ENCODE data around the gene CAPSL. TPM values are rescaled to one million over a fixed set of nuclear protein-coding genes. Genes with fewer than 3 reads are reported as not detected.
"Not testable (repeated sequence)": the region's sequence is repeated elsewhere in the genome, so short reads cannot be mapped to it uniquely, and the experiment has no call there.

Gene CAPSL
- total RNA-seq, 1 donor from 2014 or later = 8.7 TPM

DNA sequence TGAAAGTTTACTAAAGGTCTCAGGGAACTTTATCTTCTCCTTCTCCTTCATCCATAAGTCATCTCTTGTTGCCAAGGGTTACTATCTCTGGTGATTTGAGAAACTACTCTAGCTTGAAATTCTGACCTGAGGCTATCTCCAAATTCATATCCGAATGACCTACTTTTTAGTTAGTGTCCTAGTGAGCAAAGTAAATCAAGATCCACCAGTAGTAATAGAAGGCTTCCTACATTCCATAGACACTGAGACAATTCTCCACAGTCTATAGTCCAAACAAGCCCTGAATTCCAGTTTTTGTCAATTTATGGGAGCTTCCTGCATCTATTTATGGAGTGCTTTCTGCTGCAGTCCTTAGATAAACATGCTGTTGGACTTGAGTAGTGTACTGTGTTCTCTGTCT is 76.7 kb downstream of the CAPSL start:
- H3K36me3 ChIP-seq = peaks cover 6% of the 10 kb centered on the region
- peak overlapping the region; percentile 17 for H3K4me3 ChIP-seq
- no peak for ATAC-seq
- TF ChIP-seq, protein P1, sequence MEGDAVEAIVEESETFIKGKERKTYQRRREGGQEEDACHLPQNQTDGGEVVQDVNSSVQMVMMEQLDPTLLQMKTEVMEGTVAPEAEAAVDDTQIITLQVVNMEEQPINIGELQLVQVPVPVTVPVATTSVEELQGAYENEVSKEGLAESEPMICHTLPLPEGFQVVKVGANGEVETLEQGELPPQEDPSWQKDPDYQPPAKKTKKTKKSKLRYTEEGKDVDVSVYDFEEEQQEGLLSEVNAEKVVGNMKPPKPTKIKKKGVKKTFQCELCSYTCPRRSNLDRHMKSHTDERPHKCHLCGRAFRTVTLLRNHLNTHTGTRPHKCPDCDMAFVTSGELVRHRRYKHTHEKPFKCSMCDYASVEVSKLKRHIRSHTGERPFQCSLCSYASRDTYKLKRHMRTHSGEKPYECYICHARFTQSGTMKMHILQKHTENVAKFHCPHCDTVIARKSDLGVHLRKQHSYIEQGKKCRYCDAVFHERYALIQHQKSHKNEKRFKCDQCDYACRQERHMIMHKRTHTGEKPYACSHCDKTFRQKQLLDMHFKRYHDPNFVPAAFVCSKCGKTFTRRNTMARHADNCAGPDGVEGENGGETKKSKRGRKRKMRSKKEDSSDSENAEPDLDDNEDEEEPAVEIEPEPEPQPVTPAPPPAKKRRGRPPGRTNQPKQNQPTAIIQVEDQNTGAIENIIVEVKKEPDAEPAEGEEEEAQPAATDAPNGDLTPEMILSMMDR (IDR thresholded peaks at IDR 0.05) = no peak
- H3K4me1 ChIP-seq = no peaks in the 10 kb centered on the region
- no peak for DNase-seq
- no peak overlapping the region for H3K27ac ChIP-seq
- intact Hi-C loops (cut with DNase I) = no loop called here
- no peaks in the 10 kb centered on the region for H3K9me3 ChIP-seq
- H3K27me3 ChIP-seq (ENCODE audit: low read depth) = no peaks in the 10 kb centered on the region

DNA sequence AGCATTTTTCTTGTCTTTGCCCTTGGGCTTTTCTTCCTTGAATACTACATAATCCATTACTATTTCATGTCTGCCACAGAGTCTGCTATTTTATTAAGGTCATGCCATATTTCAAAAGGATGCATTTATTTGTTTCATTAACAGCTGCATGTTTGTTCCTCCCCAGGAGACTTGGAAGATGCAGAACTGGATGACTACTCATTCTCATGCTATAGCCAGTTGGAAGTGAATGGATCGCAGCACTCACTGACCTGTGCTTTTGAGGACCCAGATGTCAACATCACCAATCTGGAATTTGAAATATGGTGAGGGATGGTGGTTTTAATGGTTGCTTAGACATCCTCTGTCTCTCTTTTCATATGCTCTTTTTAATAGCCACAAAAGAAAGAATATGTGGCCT is 77.7 kb downstream of the CAPSL start:
- intact Hi-C loops (cut with DNase I) = no loop called here
- Histone ChIP-seq H3K27ac (no peak overlapping the region), H3K4me3 (peak overlapping the region; percentile 48), H3K9me3 (no peaks in the 10 kb centered on the region), H3K27me3 (ENCODE audit: low read depth) (no peaks in the 10 kb centered on the region), H3K4me1 (peaks cover 8% of the 10 kb centered on the region), H3K36me3 (peaks cover 6% of the 10 kb centered on the region)
- TF ChIP-seq, protein P1 (IDR thresholded peaks at IDR 0.05) = no peak
- no peak for DNase-seq
- no peak for ATAC-seq

DNA sequence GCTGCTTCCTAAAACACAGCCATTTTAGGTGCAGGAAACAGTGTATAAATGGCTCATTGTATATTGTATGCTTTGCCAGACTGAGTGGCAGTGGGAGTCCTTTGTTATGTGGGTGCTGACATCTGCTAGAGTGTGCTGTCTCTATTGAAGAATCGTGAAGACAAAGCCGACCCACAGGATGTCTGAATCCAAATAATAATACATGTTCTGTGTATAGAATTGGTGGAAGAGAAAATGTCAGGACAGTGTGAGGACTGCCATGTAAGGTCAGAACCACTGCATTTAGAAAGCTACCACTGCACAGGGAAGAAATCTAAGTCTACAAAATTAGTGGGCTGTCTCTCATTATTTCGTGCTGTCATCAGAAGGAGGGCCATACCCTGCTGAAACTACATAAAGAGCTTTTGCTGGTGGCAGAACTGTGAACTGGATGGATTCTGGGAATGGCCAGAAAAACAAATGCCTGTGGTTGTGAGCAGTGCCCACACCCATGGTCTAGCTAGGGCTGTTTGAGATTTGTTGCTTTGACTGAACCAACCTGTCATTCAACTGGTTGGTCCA is 79.2 kb downstream of the CAPSL start:
- TF ChIP-seq, protein P1 (IDR thresholded peaks at IDR 0.05) = no peak
- H3K27ac ChIP-seq = peak overlapping the region; percentile 86
- intact Hi-C loops (cut with DNase I) = no loop called here
- no peaks in the 10 kb centered on the region for H3K9me3 ChIP-seq
- H3K4me3 ChIP-seq = peak overlapping the region; percentile 48
- H3K27me3 ChIP-seq (ENCODE audit: low read depth) = no peaks in the 10 kb centered on the region
- H3K36me3 ChIP-seq = peaks cover 6% of the 10 kb centered on the region
- DNase-seq (no peak), ATAC-seq (peak in 1 of 2 donors; percentile 30)
- H3K4me1 ChIP-seq = peaks cover 9% of the 10 kb centered on the region

DNA sequence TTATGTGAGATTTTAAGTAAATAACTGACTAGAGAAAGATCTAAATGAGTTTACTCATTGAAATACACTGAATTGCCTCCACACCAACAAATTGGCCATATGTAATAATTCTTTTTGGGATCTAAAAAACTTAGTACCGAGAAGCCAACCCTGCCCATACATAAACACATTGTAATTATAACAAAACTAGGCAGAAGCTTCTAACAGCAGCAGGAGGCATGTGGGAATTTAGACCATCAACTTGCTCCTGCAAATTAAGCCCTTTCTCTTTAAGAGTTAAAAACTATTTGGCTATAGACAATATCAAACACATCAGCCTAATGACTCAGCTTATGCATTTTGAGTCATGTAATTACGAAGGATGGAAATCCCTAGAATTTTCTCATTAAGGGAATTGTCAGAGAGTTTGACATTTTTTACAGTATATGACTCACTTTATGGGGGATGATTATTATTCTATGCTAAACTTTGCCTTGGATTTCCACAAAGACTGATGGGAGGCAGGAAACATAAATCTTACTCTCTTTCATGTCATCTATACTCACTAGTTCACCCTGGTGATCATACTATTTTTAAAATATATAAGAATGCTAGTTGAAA is 80.7 kb downstream of the CAPSL start:
- Histone ChIP-seq H3K27ac (peak overlapping the region; percentile 86), H3K27me3 (ENCODE audit: low read depth) (no peaks in the 10 kb centered on the region), H3K4me3 (peak overlapping the region; percentile 48), H3K9me3 (no peaks in the 10 kb centered on the region), H3K36me3 (peaks cover 6% of the 10 kb centered on the region), H3K4me1 (peaks cover 15% of the 10 kb centered on the region)
- TF ChIP-seq, protein P1 (IDR thresholded peaks at IDR 0.05) = no peak
- intact Hi-C loops (cut with DNase I) = no loop called here
- ATAC-seq = peak in 1 of 2 donors; percentile 9
- no peak for DNase-seq

DNA sequence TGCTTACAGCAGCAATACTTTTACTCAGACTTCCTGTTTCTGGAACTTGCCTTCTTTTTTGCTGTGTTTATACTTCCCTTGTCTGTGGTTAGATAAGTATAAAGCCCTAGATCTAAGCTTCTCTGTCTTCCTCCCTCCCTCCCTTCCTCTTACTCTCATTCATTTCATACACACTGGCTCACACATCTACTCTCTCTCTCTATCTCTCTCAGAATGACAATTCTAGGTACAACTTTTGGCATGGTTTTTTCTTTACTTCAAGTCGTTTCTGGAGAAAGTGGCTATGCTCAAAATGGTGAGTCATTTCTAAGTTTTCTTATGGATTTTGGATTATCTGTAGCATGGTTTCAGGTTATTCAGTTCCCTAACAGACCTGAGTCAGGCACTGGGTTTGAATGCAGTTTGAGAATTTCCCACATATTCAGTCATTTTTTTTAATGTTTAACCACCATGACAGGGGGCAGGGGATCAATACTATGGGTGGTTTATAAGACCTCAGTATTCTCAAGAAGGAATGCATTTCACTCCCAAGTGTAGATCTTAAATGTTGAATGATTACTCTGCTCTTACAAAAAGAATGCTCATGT is 81.6 kb downstream of the CAPSL start, which contains the start of gene IL7R:
Gene IL7R (plus strand): TSS at position 127 of the 587 bp plus-strand sequence. CDS start 87 bp downstream, at position 214.
- Histone ChIP-seq H3K4me1 (peaks cover 24% of the 10 kb centered on the region), H3K27me3 (ENCODE audit: low read depth) (no peaks in the 10 kb centered on the region), H3K36me3 (peaks cover 6% of the 10 kb centered on the region), H3K4me3 (peak within 1 kb of the TSS; percentile 48), H3K9me3 (no peaks in the 10 kb centered on the region), H3K27ac (peak within 1 kb of the TSS; percentile 86)
- DNase-seq = no peak
- TF ChIP-seq, protein P1 (IDR thresholded peaks at IDR 0.05) = no peak
- peak; percentile 62 to 71 for ATAC-seq
- intact Hi-C loops (cut with DNase I) = no loop called here

DNA sequence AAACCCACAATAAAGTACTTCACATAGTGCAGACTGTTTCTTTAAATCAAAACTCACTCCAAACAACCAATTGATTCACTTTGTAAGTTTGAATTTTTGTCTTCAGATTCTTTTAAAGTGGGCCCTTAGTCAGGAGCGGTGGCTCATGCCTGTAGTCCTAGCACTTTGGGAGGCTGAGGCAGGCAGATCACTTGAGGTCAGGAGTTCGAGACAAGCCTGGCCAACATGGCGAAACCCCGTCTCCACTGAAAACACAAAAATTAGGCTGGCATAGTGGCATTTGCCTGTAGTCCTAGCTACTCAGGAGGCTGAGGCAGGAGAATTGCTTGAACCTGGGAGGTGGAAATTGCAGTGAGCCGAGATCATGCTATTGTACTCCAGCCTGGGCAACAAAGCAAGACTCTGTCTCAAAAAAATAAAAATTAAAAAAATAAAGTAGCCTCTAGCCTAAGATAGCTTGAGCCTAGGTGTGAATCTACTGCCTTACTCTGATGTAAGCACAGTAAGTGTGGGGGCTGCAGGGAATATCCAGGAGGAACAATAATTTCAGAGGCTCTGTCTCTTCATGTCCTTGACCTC is 82.1 kb downstream of the CAPSL start:
- ATAC-seq; H3K9me3 ChIP-seq; H3K36me3 ChIP-seq; DNase-seq; H3K27me3 ChIP-seq (ENCODE audit: low read depth); intact Hi-C loops (cut with DNase I): not testable (repeated sequence)
- Histone ChIP-seq H3K27ac (peak overlapping the region; percentile 86), H3K4me3 (peak overlapping the region; percentile 48), H3K4me1 (peaks cover 29% of the 10 kb centered on the region)
